Measurements from ENCODE around the gene CPT1A.

- TF ChIP-seq, protein P1, sequence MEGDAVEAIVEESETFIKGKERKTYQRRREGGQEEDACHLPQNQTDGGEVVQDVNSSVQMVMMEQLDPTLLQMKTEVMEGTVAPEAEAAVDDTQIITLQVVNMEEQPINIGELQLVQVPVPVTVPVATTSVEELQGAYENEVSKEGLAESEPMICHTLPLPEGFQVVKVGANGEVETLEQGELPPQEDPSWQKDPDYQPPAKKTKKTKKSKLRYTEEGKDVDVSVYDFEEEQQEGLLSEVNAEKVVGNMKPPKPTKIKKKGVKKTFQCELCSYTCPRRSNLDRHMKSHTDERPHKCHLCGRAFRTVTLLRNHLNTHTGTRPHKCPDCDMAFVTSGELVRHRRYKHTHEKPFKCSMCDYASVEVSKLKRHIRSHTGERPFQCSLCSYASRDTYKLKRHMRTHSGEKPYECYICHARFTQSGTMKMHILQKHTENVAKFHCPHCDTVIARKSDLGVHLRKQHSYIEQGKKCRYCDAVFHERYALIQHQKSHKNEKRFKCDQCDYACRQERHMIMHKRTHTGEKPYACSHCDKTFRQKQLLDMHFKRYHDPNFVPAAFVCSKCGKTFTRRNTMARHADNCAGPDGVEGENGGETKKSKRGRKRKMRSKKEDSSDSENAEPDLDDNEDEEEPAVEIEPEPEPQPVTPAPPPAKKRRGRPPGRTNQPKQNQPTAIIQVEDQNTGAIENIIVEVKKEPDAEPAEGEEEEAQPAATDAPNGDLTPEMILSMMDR (IDR thresholded peaks at IDR 0.05) = peak; percentile 25 to 61 (median 26)
- TF ChIP-seq POLR2A (IDR thresholded peaks at IDR 0.05) = no peak
Measured at GRCh38 chr11:68798221-68798813, 43.4 kb downstream of the CPT1A start.

Measured in testis (tissue), 2 donors.